Brain microvascular endothelial cell (primary cell): ENCODE data around the gene HMCN2.
A peak's percentile ranks its signal among the peaks of the same experiment; 100 is the strongest.

ENCODE experiments used
- DNase-seq: peaks from one replicate; pipeline ENCODE4 v3.0.0-alpha.2; 2020
- H3K27ac ChIP-seq: fragments of 250-450 bp; sonication (Bioruptor Pico); 2 replicates; pipeline ENCODE4 v1.5.1; 2020; ENCODE audit warnings: mild to moderate bottlenecking, moderate library complexity
- H3K27me3 ChIP-seq: fragments of 250-450 bp; sonication (Bioruptor Pico); replicated peaks from 2 replicates; pipeline ENCODE4 v1.5.1; 2020; ENCODE audit warnings: mild to moderate bottlenecking
- H3K36me3 ChIP-seq: fragments of 250-450 bp; sonication (Bioruptor Pico); replicated peaks from 2 replicates; pipeline ENCODE4 v1.5.1; 2020; ENCODE audit warnings: mild to moderate bottlenecking
- H3K4me3 ChIP-seq: 2 replicates; pipeline ENCODE4 v1.5.1; 2011; ENCODE audit warnings: low read depth, mild to moderate bottlenecking, control low read depth, low read length, moderate library complexity
- CTCF ChIP-seq: IDR thresholded peaks from 2 replicates; pipeline ENCODE4 v1.5.1; 2011; ENCODE audit warnings: low read depth, mild to moderate bottlenecking, moderate library complexity, low read length, control low read depth, inconsistent platforms; ENCODE audit errors: missing control alignments
- in situ Hi-C: cut with HindIII; loops from 2 replicates; pipeline ENCODE4 v1.10.0; 2017; ENCODE audit warnings: low sequenced_read_pairs, low pct_ligation_motif_present

HMCN2 gene

GRCh38 chr9:130443840-130444492, 178.4 kb downstream of the HMCN2 start:
- no peak overlapping the region for H3K4me3 ChIP-seq
- no peaks in the 10 kb centered on the region for H3K36me3 ChIP-seq
- H3K27me3 ChIP-seq: no peaks in the 10 kb centered on the region
- DNase-seq: no peak
- no peak for TF ChIP-seq CTCF
- H3K27ac ChIP-seq: no peak overlapping the region
- in situ Hi-C loops: no loop called here

- TF ChIP-seq CTCF: no peak
- in situ Hi-C loops: no loop called here
- H3K27ac ChIP-seq: no peak within 1 kb of the TSS
- H3K36me3 ChIP-seq: no peaks in the 10 kb centered on the region
- H3K27me3 ChIP-seq: no peaks in the 10 kb centered on the region
- peak within 1 kb of the TSS; percentile 42 for H3K4me3 ChIP-seq
- DNase-seq: no peak
Observed at GRCh38 chr9:130444565-130445221, 179.1 kb downstream of the HMCN2 start, which contains the start of gene ASS1. Gene ASS1 (plus strand): TSS chr9:130444961. CDS start chr9:130452229, 7,268 bp downstream.

GRCh38 chr9:130445268-130445983, 179.9 kb downstream of the HMCN2 start:
- Histone ChIP-seq H3K4me3 (peak overlapping the region; percentile 42), H3K36me3 (no peaks in the 10 kb centered on the region), H3K27me3 (no peaks in the 10 kb centered on the region), H3K27ac (peak overlapping the region; percentile 7)
- no peak for TF ChIP-seq CTCF
- no peak for DNase-seq
- in situ Hi-C loops: no loop called here

- no peak for TF ChIP-seq CTCF
- Histone ChIP-seq H3K27me3 (no peaks in the 10 kb centered on the region), H3K27ac (peak overlapping the region; percentile 7), H3K4me3 (no peak overlapping the region), H3K36me3 (no peaks in the 10 kb centered on the region)
- in situ Hi-C loops: no loop called here
- DNase-seq: peak; percentile 55
Observed at GRCh38 chr9:130446101-130446861, 180.7 kb downstream of the HMCN2 start.

- in situ Hi-C loops: no loop called here
- H3K4me3 ChIP-seq: no peak overlapping the region
Observed at GRCh38 chr9:130447193-130447816, 181.7 kb downstream of the HMCN2 start.

More at GRCh38 chr9:130447193-130447816, 181.7 kb downstream of the HMCN2 start:
- Histone ChIP-seq H3K27me3 (no peaks in the 10 kb centered on the region), H3K36me3 (no peaks in the 10 kb centered on the region), H3K27ac (no peak overlapping the region)
- TF ChIP-seq CTCF: no peak
- no peak for DNase-seq
